ENCODE data around the gene CYP26B1. TPM values are rescaled to one million over a fixed set of nuclear protein-coding genes. Genes with fewer than 3 reads are reported as not detected.

The CYP26B1 gene
- total and polyA plus RNA-seq, 2 of the 8 experiments (the other 6 are each of a cell fraction or from before 2014, with no cell fraction given) = 0.06 to 0.69 TPM

- TF ChIP-seq ATF2 (IDR thresholded peaks at IDR 0.05; ENCODE audit: low read length) (no peak), HDAC6 (IDR thresholded peaks at IDR 0.05; ENCODE audit: low read depth, low read length) (no peak), MAFK (IDR thresholded peaks at IDR 0.05; ENCODE audit: low read depth, low read length) (no peak)
These were observed 44.5 kb downstream of the CYP26B1 start (continued) for GRCh38 chr2:72103161-72103560.

Data from H1 (cell line).